CD4-positive, alpha-beta T cell (primary cell): ENCODE results near the gene MAP7D3. TPM values are rescaled to one million over a fixed set of nuclear protein-coding genes. Genes with fewer than 3 reads are reported as not detected.

Experiments
- ATAC-seq: fragments of 200-7000 bp; cut with Tn5 transposase; one replicate; pipeline ENCODE4 v1.10.0; 2022; ENCODE audit warnings: mild to moderate bottlenecking; ENCODE audit not compliant: poor library complexity
- CTCF ChIA-PET: fragments of 350-600 bp; sonication (Branson Sonifier 250); formaldehyde crosslinking; loops from one replicate; lab custom pipeline; 2021; ENCODE audit warnings: antibody characterized with exemption, inconsistent platforms; lab: Charles Lee
- POLR2A ChIA-PET: fragments of 350-600 bp; sonication (Branson Sonifier 250); formaldehyde crosslinking; loops from one replicate; lab custom pipeline; 2021; ENCODE audit warnings: antibody characterized with exemption, inconsistent platforms; lab: Charles Lee
- DNase-seq, 14 experiments: peaks; one replicate each; pipeline ENCODE4 v3.0.0-alpha.2; 2013 to 2020; ENCODE audit warnings: mixed read lengths in 2 of 14
- H3K27ac ChIP-seq, 2 donors: one replicate each; pipeline versions ENCODE4 v1.5.1 to v1.7.0; 2013; ENCODE audit warnings: low read length in 2 of 2, low read depth in 1 of 2, mild to moderate bottlenecking in 1 of 2
- H3K27me3 ChIP-seq, 2 experiments: 1 replicate in 1 of 2; 2 replicates in 1 of 2; pipeline versions ENCODE4 v1.6.1 to v1.7.0; 2013; ENCODE audit warnings: low read length in 2 of 2, control low read depth in 1 of 2, mild to moderate bottlenecking in 1 of 2, moderate library complexity in 1 of 2; ENCODE audit not compliant: insufficient read depth in 2 of 2, control insufficient read depth in 1 of 2
- H3K36me3 ChIP-seq: one replicate; pipeline ENCODE4 v1.6.1; 2013; ENCODE audit warnings: low read length, control low read depth; ENCODE audit not compliant: insufficient read depth
- H3K4me1 ChIP-seq: one replicate; pipeline ENCODE4 v1.6.1; 2013; ENCODE audit warnings: low read length, control low read depth; ENCODE audit not compliant: insufficient read depth
- H3K4me3 ChIP-seq: one replicate; pipeline ENCODE4 v1.5.1; 2013; ENCODE audit warnings: mild to moderate bottlenecking, low read length, moderate library complexity
- H3K9me3 ChIP-seq, 2 experiments: 1 replicate in 1 of 2; 2 replicates in 1 of 2; pipeline versions ENCODE4 v1.6.1 to v1.7.0; 2013; ENCODE audit warnings: low read length in 2 of 2, mild to moderate bottlenecking in 2 of 2, control low read depth in 1 of 2, moderate library complexity in 1 of 2; ENCODE audit not compliant: control insufficient read depth in 1 of 2, insufficient read depth in 1 of 2
- H3K27ac Mint-ChIP-seq: one replicate; pipeline ENCODE4 v1.8.0; 2020; ENCODE audit warnings: mixed read lengths
- H3K27me3 Mint-ChIP-seq: one replicate; pipeline ENCODE4 v1.8.0; 2021; ENCODE audit warnings: mixed read lengths
- H3K36me3 Mint-ChIP-seq: one replicate; pipeline ENCODE4 v1.8.0; 2021; ENCODE audit warnings: low read depth, mixed read lengths
- H3K4me1 Mint-ChIP-seq: one replicate; pipeline ENCODE4 v1.8.0; 2021; ENCODE audit warnings: low read depth, mixed read lengths
- H3K4me3 Mint-ChIP-seq: one replicate; pipeline ENCODE4 v1.8.0; 2020; ENCODE audit warnings: mild to moderate bottlenecking, mixed read lengths
- H3K9me3 Mint-ChIP-seq: one replicate; pipeline ENCODE4 v1.8.0; 2020; ENCODE audit warnings: mixed read lengths
- CTCF ChIP-seq: fragments of 200-600 bp; IDR thresholded peaks from one replicate; pipeline ENCODE4 v1.8.0; 2022; ENCODE audit warnings: antibody characterized with exemption, mild to moderate bottlenecking
- intact Hi-C, 2 experiments: fragments of 100-400 bp; cut with DNase I in 1 of 2; cut with micrococcal nuclease in 1 of 2; formaldehyde crosslinking; loops; one replicate each; pipeline versions ENCODE4 v1.15.1 to v1.9.0; 2023 to 2025; cut with DNase I, micrococcal nuclease
- total RNA-seq, 174 experiments: library from RNA in 2 of 174; stranded (reverse) in 2 of 174; gene quantifications; one replicate each; pipeline ENCODE4 v1.2.3 and lab custom pipeline; 2021 to 2026

MAP7D3 gene
- total RNA-seq, 2 experiments from 2014 or later: 3.2 to 3.7 TPM

DNA sequence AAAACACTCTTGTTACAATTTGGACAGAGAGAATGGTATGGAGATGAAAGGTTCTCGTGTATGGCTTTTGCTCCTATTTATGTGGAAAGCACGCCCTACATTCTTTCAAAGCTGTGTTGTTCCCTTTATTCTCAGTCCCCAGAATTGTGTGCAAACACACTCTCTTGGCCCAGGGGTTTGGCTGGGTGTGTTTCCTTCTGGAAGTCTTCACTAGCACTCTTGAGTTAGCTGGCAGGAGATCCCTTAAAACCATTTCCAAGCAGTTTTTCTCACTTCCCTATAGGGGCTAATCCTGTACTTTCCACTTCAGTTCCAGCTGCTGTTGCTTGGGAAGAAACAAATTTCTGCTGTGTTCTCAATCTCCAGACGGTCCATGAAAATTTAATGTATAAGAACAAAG is 68.8 kb downstream of the MAP7D3 start:
- no peak overlapping the region for H3K27ac Mint-ChIP-seq
- Histone ChIP-seq H3K4me1 (no peaks in the 10 kb centered on the region), H3K36me3 (no peaks in the 10 kb centered on the region), H3K27me3 (no peaks in the 10 kb centered on the region), H3K27ac (no peak overlapping the region), H3K9me3 (no peaks in the 10 kb centered on the region), H3K4me3 (no peak overlapping the region)
- no peaks in the 10 kb centered on the region for H3K9me3 Mint-ChIP-seq
- DNase-seq (no peak), ATAC-seq (no peak)
- TF ChIP-seq CTCF: no peak
- H3K4me3 Mint-ChIP-seq: no peak overlapping the region
- intact Hi-C loops: no loop called here
- no peaks in the 10 kb centered on the region for H3K4me1 Mint-ChIP-seq
- CTCF ChIA-PET: no interaction called here
- POLR2A ChIA-PET: no interaction called here
- H3K27me3 Mint-ChIP-seq: no peaks in the 10 kb centered on the region
- peaks cover 5% of the 10 kb centered on the region for H3K36me3 Mint-ChIP-seq

GRCh38 chrX:136179133-136179532 is 72.1 kb downstream of the MAP7D3 start:
- H3K4me1 ChIP-seq: no peaks in the 10 kb centered on the region
- Mint-ChIP-seq H3K36me3 (peaks cover 6% of the 10 kb centered on the region), H3K9me3 (no peaks in the 10 kb centered on the region), H3K4me1 (no peaks in the 10 kb centered on the region), H3K27ac (no peak overlapping the region), H3K4me3 (no peak overlapping the region), H3K27me3 (no peaks in the 10 kb centered on the region)
- CTCF ChIA-PET: no interaction called here
- no peaks in the 10 kb centered on the region for H3K9me3 ChIP-seq
- no peak overlapping the region for H3K27ac ChIP-seq
- intact Hi-C loops: no loop called here
- no peak for TF ChIP-seq CTCF
- no peak overlapping the region for H3K4me3 ChIP-seq
- DNase-seq (no peak), ATAC-seq (no peak)
- H3K27me3 ChIP-seq: no peaks in the 10 kb centered on the region
- H3K36me3 ChIP-seq: peaks cover 4% of the 10 kb centered on the region
- POLR2A ChIA-PET: no interaction called here

- H3K27ac Mint-ChIP-seq: no peak overlapping the region
- no peaks in the 10 kb centered on the region for H3K4me1 ChIP-seq
- no peaks in the 10 kb centered on the region for H3K4me1 Mint-ChIP-seq
- H3K27me3 Mint-ChIP-seq: no peaks in the 10 kb centered on the region
- POLR2A ChIA-PET: no interaction called here
- TF ChIP-seq CTCF: no peak
- H3K4me3 Mint-ChIP-seq: no peak overlapping the region
- intact Hi-C loops: no loop called here
- CTCF ChIA-PET: no interaction called here
- DNase-seq (no peak), ATAC-seq (no peak)
- H3K4me3 ChIP-seq: no peak overlapping the region
- H3K27me3 ChIP-seq: no peaks in the 10 kb centered on the region
- H3K36me3 ChIP-seq: peaks cover 4% of the 10 kb centered on the region
- H3K36me3 Mint-ChIP-seq: peaks cover 6% of the 10 kb centered on the region
- no peaks in the 10 kb centered on the region for H3K9me3 Mint-ChIP-seq
- no peaks in the 10 kb centered on the region for H3K9me3 ChIP-seq
- H3K27ac ChIP-seq: no peak overlapping the region
Observed at GRCh38 chrX:136176399-136176825, 74.8 kb downstream of the MAP7D3 start.
